PC-9 (cell line): ENCODE results near the gene CRTAC1. TPM values are rescaled to one million over a fixed set of nuclear protein-coding genes. Genes with fewer than 3 reads are reported as not detected.

ENCODE experiments used
- BruUV-seq: library from RNA; stranded (reverse); fragments of 400-500 nt; replicated peaks from 2 replicates; lab custom pipeline; 2021; lab: Mats Ljungman, UMichigan
- CTCF ChIA-PET: fragments of 300-600 bp; sonication (Branson Sonifier 250); formaldehyde crosslinking; loops from one replicate; lab custom pipeline; 2022; ENCODE audit warnings: antibody characterized with exemption; lab: Charles Lee
- POLR2A ChIA-PET: fragments of 300-600 bp; sonication (Branson Sonifier 250); formaldehyde crosslinking; loops from one replicate; lab custom pipeline; 2022; ENCODE audit warnings: antibody characterized with exemption; ENCODE audit not compliant: unreplicated experiment; lab: Charles Lee
- DNase-seq, 2 experiments: peaks; one replicate each; pipeline versions ENCODE4 v3.0.0 to v3.0.0-alpha.2; 2015 to 2022; ENCODE audit warnings: mixed read lengths in 1 of 2
- H2AFZ ChIP-seq: fragments of 200-600 bp; sonication (generic); 2 replicates; pipeline ENCODE4 v1.8.1; 2017; ENCODE audit warnings: antibody characterized with exemption
- H3F3A ChIP-seq: fragments of 200-600 bp; sonication (generic); 2 replicates; pipeline ENCODE4 v1.8.1; 2017; ENCODE audit warnings: antibody characterized with exemption, mild to moderate bottlenecking, low read depth; ENCODE audit not compliant: insufficient read depth
- H3K27ac ChIP-seq: fragments of 200-600 bp; sonication (generic); 2 replicates; pipeline ENCODE4 v1.6.1; 2016; ENCODE audit warnings: mixed run types
- H3K27me3 ChIP-seq: fragments of 200-600 bp; sonication (generic); 2 replicates; pipeline ENCODE4 v1.6.1; 2016; ENCODE audit warnings: low read depth, mixed run types; ENCODE audit not compliant: insufficient read depth
- H3K36me3 ChIP-seq: fragments of 200-600 bp; sonication (generic); 2 replicates; pipeline ENCODE4 v1.6.1; 2016; ENCODE audit warnings: low read depth, mixed run types
- H3K4me1 ChIP-seq: fragments of 200-600 bp; sonication (generic); replicated peaks from 2 replicates; pipeline ENCODE4 v1.6.1; 2016; ENCODE audit warnings: mixed run types; ENCODE audit not compliant: insufficient read depth
- H3K4me2 ChIP-seq: fragments of 200-600 bp; sonication (generic); 2 replicates; pipeline ENCODE4 v1.6.1; 2017; ENCODE audit warnings: mixed run types
- H3K4me3 ChIP-seq: fragments of 200-600 bp; sonication (generic); 2 replicates; pipeline ENCODE4 v1.6.1; 2016; ENCODE audit warnings: mixed run types
- H3K79me2 ChIP-seq: fragments of 200-600 bp; sonication (generic); 2 replicates; pipeline ENCODE4 v1.6.1; 2017; ENCODE audit warnings: low read depth, mixed run types
- H3K9me2 ChIP-seq: fragments of 200-600 bp; sonication (generic); 2 replicates; pipeline ENCODE4 v1.8.1; 2017; ENCODE audit warnings: mild to moderate bottlenecking; ENCODE audit not compliant: insufficient read depth
- H3K9me3 ChIP-seq: fragments of 200-600 bp; sonication (generic); 2 replicates; pipeline ENCODE4 v1.8.1; 2016; ENCODE audit warnings: low read depth; ENCODE audit not compliant: insufficient read depth
- H4K20me1 ChIP-seq: fragments of 200-600 bp; sonication (generic); 2 replicates; pipeline ENCODE4 v1.8.1; 2017; ENCODE audit not compliant: insufficient read depth
- CTCF ChIP-seq: fragments of 200-600 bp; sonication (generic); conservative IDR thresholded peaks from 2 replicates; pipeline ENCODE4 v1.6.1; 2017; ENCODE audit warnings: mixed run types, antibody characterized with exemption, mild to moderate bottlenecking, moderate library complexity
- EZH2 ChIP-seq: fragments of 200-600 bp; sonication (generic); IDR thresholded peaks from 2 replicates; pipeline ENCODE4 v1.8.0; 2017; ENCODE audit warnings: antibody characterized with exemption, low read depth
- intact Hi-C: fragments of 100-400 bp; cut with micrococcal nuclease; formaldehyde crosslinking; loops from one replicate; pipeline ENCODE4 v1.10.0; 2022; ENCODE audit not compliant: unreplicated experiment
- total RNA-seq: library from RNA; stranded (reverse); gene quantifications from 2 replicates; pipeline ENCODE4 v1.2.3, GENCODE V29; 2021

The CRTAC1 gene
- total RNA-seq, 1 experiment from 2014 or later = not detected

GRCh38 chr10:97923057-97923456 lies 107.4 kb downstream of the CRTAC1 start:
- no peak overlapping the region for H3K27ac ChIP-seq
- H3K9me3 ChIP-seq = no peaks in the 10 kb centered on the region
- H3K4me2 ChIP-seq = no peak overlapping the region
- H4K20me1 ChIP-seq = no peaks in the 10 kb centered on the region
- H3K27me3 ChIP-seq = peaks cover 54% of the 10 kb centered on the region
- H3K4me1 ChIP-seq = no peaks in the 10 kb centered on the region
- ChIA-PET POLR2A (interaction anchor here (0.6 kb wide), 1 partner anchor 211 kb away, joined by 4 read pairs; the partner anchor contains the start of gene R3HCC1L), CTCF (no interaction called here)
- H3K36me3 ChIP-seq = no peaks in the 10 kb centered on the region
- no peaks in the 10 kb centered on the region for H3F3A ChIP-seq
- intact Hi-C loops = no loop called here
- no peak overlapping the region for H2AFZ ChIP-seq
- no peaks in the 10 kb centered on the region for H3K79me2 ChIP-seq
- no peak for DNase-seq
- no peak overlapping the region for H3K4me3 ChIP-seq
- BruUV-seq = no TSS peak
- TF ChIP-seq CTCF = no peak
- TF ChIP-seq EZH2 = no peak
- no peaks in the 10 kb centered on the region for H3K9me2 ChIP-seq

- no peak for DNase-seq
- no peaks in the 10 kb centered on the region for H3K9me2 ChIP-seq
- H3K79me2 ChIP-seq = no peaks in the 10 kb centered on the region
- TF ChIP-seq CTCF (no peak), EZH2 (no peak)
- H3K36me3 ChIP-seq = no peaks in the 10 kb centered on the region
- intact Hi-C loops = no loop called here
- H3K4me1 ChIP-seq = no peaks in the 10 kb centered on the region
- no peak overlapping the region for H3K4me3 ChIP-seq
- peaks cover 49% of the 10 kb centered on the region for H3K27me3 ChIP-seq
- H3F3A ChIP-seq = no peaks in the 10 kb centered on the region
- no peak overlapping the region for H3K27ac ChIP-seq
- ChIA-PET CTCF (no interaction called here), POLR2A (no interaction called here)
- H2AFZ ChIP-seq = no peak overlapping the region
- no peaks in the 10 kb centered on the region for H3K9me3 ChIP-seq
- H3K4me2 ChIP-seq = no peak overlapping the region
- no peaks in the 10 kb centered on the region for H4K20me1 ChIP-seq
- BruUV-seq = no TSS peak
Measured at GRCh38 chr10:97922022-97922758, 108.2 kb downstream of the CRTAC1 start.

- H3K9me2 ChIP-seq = no peaks in the 10 kb centered on the region
- ChIA-PET CTCF (no interaction called here), POLR2A (interaction anchor here (0.5 kb wide), 1 partner anchor 16 kb away, joined by 3 read pairs; no protein-coding TSS in a partner anchor)
- no peaks in the 10 kb centered on the region for H3K79me2 ChIP-seq
- no peaks in the 10 kb centered on the region for H3K36me3 ChIP-seq
- H3K4me1 ChIP-seq = no peaks in the 10 kb centered on the region
- H3K4me3 ChIP-seq = no peak overlapping the region
- no peaks in the 10 kb centered on the region for H3K9me3 ChIP-seq
- intact Hi-C loops = no loop called here
- TF ChIP-seq CTCF (no peak), EZH2 (no peak)
- no peak overlapping the region for H2AFZ ChIP-seq
- no TSS peak for BruUV-seq
- no peak for DNase-seq
- H3K4me2 ChIP-seq = no peak overlapping the region
- peaks cover 43% of the 10 kb centered on the region for H3K27me3 ChIP-seq
- no peaks in the 10 kb centered on the region for H4K20me1 ChIP-seq
- H3F3A ChIP-seq = no peaks in the 10 kb centered on the region
- H3K27ac ChIP-seq = no peak overlapping the region
Measured at GRCh38 chr10:97921581-97922021, 108.8 kb downstream of the CRTAC1 start.
